Skeletal muscle tissue (tissue), 4 donors: Measurements from ENCODE around the gene PRRT1. TPM values are rescaled to one million over a fixed set of nuclear protein-coding genes. Genes with fewer than 3 reads are reported as not detected.
A peak's percentile ranks its signal among the peaks of the same experiment; 100 is the strongest.

Experiments
- H3K27ac ChIP-seq: one replicate; pipeline ENCODE4 v1.7.0; 2013; ENCODE audit warnings: mild to moderate bottlenecking, low read depth, low read length, inconsistent platforms
- H3K27me3 ChIP-seq, 3 donors: one replicate each; pipeline ENCODE4 v1.7.0; 2013; ENCODE audit warnings: low read length in 3 of 3; ENCODE audit not compliant: control insufficient read depth in 3 of 3, insufficient read depth in 3 of 3
- H3K36me3 ChIP-seq, 3 donors: one replicate each; pipeline ENCODE4 v1.7.0; 2013; ENCODE audit warnings: low read length in 3 of 3; ENCODE audit not compliant: control insufficient read depth in 3 of 3, insufficient read depth in 3 of 3
- H3K4me1 ChIP-seq, 3 donors: one replicate each; pipeline ENCODE4 v1.7.0; 2013; ENCODE audit warnings: low read length in 3 of 3, mild to moderate bottlenecking in 3 of 3; ENCODE audit not compliant: control insufficient read depth in 3 of 3, insufficient read depth in 3 of 3
- H3K4me3 ChIP-seq, 3 donors: one replicate each; pipeline ENCODE4 v1.7.0; 2013; ENCODE audit warnings: low read length in 3 of 3
- H3K9ac ChIP-seq, 3 donors: one replicate each; pipeline ENCODE4 v1.7.0; 2013; ENCODE audit warnings: low read length in 3 of 3, mild to moderate bottlenecking in 3 of 3, moderate library complexity in 2 of 3, low read depth in 1 of 3
- H3K9me3 ChIP-seq, 3 donors: one replicate each; pipeline ENCODE4 v1.7.0; 2013; ENCODE audit warnings: low read length in 3 of 3; ENCODE audit not compliant: control insufficient read depth in 3 of 3
- total RNA-seq: library from RNA; depleted of rRNA; stranded (reverse); fragments of >200 nt; gene quantifications from one replicate; pipeline ENCODE4 v1.2.3, GENCODE V29; 2014
- donor health status: Osteomylitis.

The PRRT1 gene
- total RNA-seq, 1 donor from 2014 or later: not detected

DNA sequence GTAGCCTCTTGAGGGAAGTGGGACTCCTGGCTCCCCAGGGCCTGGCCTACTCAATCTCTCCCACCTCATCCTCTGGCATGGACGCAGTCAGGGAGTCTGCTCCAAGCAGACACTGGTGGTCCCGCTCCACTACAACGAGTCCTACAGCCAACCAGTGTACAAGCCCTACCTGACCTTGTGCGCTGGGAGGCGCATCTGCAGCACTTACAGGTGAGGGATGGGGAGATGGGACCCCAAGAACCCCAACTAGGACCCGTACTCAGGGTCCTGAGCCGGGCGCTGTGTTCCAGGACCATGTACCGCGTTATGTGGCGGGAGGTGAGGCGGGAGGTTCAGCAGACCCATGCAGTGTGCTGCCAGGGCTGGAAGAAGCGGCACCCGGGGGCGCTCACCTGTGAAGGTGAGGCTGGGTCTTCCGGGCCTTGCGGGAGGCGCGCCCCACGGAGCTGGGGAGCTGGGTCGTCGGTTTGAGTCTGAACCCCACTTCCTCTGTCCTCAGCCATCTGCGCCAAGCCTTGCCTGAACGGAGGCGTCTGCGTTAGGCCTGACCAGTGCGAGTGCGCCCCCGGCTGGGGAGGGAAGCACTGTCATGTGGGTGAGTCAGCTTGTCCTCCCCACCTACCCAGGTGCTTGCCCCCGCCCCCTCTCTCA lies 14.8 kb upstream of the PRRT1 start:
- H3K9me3 ChIP-seq: no peaks in the 10 kb centered on the region
- H3K27me3 ChIP-seq: no peaks in the 10 kb centered on the region
- no peak overlapping the region for H3K4me3 ChIP-seq
- peaks cover 0 to 5% (median 0%) of the 10 kb centered on the region in 3 donors for H3K4me1 ChIP-seq
- H3K9ac ChIP-seq: no peak overlapping the region
- H3K27ac ChIP-seq: no peak overlapping the region
- peaks cover 43 to 68% (median 45%) of the 10 kb centered on the region in 3 donors for H3K36me3 ChIP-seq

DNA sequence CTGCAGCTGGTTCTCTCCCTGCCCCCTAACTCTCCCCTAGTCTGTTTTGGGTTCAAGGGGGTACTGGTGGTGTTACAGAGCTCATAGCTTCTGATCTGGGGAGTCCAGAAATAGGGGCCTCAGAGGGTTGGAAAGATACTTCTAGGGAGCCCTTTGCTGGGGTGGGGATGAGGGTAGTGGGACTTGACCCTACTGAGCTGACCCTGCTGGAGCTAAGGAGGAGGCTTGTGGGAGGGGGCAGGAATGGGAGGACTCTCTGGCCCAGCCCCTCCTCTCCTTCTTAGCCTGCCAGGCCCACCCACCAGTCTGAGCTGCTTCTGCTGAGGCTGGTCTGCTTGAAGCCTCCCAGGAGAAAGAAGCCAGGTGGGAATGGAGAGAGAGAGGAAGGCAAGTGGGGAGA lies 12.6 kb upstream of the PRRT1 start, which contains the start of gene EGFL8:
EGFL8 (plus strand) TSS at position 301 of the 400 bp plus-strand sequence. CDS start 1,571 bp downstream, outside the sequence.
- no peak within 1 kb of the TSS for H3K27ac ChIP-seq
- H3K9ac ChIP-seq: peak within 1 kb of the TSS in 1 of 3 donors; percentile 45
- peaks cover 0 to 5% (median 0%) of the 10 kb centered on the region in 3 donors for H3K4me1 ChIP-seq
- no peak within 1 kb of the TSS for H3K4me3 ChIP-seq
- H3K27me3 ChIP-seq: no peaks in the 10 kb centered on the region
- H3K9me3 ChIP-seq: no peaks in the 10 kb centered on the region
- peaks cover 24 to 48% (median 29%) of the 10 kb centered on the region in 3 donors for H3K36me3 ChIP-seq

DNA sequence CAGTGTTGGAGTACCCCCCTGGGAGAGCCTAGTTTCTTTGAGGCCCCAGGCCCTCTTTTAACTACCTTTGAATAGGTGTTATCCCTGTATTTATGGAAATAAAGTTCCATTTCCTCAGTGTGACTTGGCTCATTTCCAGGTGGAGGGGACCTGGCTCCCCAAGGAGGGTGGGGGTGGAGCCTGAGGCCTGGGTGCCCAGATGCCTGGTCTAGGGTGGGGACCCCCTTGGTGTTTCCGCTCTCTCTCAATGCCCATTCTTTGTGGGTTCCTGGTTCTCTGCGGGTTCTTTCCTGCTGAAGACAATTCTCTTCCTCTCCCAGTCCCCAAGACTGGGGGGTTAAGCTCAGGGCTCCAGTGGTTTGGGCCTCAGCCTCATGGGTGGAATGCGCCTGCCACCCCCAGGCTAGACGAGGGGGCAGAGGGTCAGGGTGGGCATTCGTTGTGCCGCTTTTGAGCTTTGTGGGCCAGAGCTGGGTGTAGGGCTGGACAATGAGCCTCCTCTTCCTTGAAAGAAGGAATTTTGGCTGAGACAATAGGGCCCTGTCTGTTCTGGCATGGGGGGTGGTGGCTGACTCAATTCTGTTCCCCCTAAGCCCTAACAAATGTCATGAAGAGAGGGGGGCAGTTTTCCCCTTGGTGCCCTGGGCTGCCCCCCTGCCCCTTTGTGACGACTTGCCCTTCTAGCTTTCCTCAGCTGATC lies 12.0 kb upstream of the PRRT1 start:
- Histone ChIP-seq H3K9me3 (no peaks in the 10 kb centered on the region), H3K9ac (peak overlapping the region in 1 of 3 donors; percentile 45), H3K36me3 (peaks cover 19 to 44% (median 26%) of the 10 kb centered on the region in 3 donors), H3K4me3 (no peak overlapping the region), H3K4me1 (peaks cover 0 to 5% (median 0%) of the 10 kb centered on the region in 3 donors), H3K27me3 (no peaks in the 10 kb centered on the region), H3K27ac (no peak overlapping the region)

DNA sequence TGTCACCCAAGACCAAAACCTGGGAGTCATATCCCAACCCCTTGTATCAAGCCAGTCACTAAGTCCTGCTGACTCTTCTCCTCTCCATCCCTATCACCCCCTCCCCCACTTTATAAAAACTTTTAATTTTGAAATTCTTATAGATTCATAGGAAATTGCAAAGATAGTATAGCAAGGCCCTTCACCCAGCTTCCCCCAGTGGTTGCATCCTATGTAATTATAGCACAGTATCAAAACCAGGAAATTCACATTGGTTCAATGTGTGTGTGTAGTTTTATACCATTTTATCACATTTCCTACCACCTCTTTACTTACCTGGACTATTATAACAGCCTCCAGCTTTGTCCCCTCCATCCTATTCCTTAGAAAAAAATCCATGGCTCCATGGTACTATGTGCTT lies 6.3 kb upstream of the PRRT1 start:
- H3K4me3 ChIP-seq: no peak overlapping the region
- H3K9me3 ChIP-seq: no peaks in the 10 kb centered on the region
- peaks cover 24 to 32% (median 27%) of the 10 kb centered on the region in 3 donors for H3K36me3 ChIP-seq
- H3K27ac ChIP-seq: no peak overlapping the region
- H3K27me3 ChIP-seq: no peaks in the 10 kb centered on the region
- H3K4me1 ChIP-seq: peaks cover 20 to 25% (median 21%) of the 10 kb centered on the region in 3 donors
- H3K9ac ChIP-seq: no peak overlapping the region

DNA sequence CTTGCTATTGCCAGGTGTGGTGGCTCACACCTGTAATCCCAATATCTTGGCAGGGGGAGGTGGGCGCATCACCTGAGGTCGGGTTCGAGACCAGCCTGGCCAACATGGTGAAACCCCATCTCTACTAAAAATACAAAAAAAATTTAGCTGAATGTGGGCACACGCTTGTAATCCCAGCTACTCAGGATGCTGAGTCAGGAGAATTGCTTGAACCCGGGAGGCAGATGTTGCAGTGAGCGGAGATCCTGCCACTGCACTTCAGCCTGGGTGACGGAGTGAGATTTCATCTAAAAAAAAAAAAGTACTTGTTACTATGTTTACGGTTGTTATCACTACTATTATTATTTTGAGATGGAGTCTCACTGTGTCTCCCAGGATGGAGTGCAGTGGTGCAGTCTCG lies 5.2 kb upstream of the PRRT1 start:
- Histone ChIP-seq H3K9me3 (no peaks in the 10 kb centered on the region), H3K9ac (no peak overlapping the region), H3K27ac (no peak overlapping the region), H3K36me3 (peaks cover 19 to 25% (median 24%) of the 10 kb centered on the region in 3 donors), H3K4me3 (no peak overlapping the region), H3K4me1 (peaks cover 27 to 35% (median 29%) of the 10 kb centered on the region in 3 donors), H3K27me3 (no peaks in the 10 kb centered on the region)

DNA sequence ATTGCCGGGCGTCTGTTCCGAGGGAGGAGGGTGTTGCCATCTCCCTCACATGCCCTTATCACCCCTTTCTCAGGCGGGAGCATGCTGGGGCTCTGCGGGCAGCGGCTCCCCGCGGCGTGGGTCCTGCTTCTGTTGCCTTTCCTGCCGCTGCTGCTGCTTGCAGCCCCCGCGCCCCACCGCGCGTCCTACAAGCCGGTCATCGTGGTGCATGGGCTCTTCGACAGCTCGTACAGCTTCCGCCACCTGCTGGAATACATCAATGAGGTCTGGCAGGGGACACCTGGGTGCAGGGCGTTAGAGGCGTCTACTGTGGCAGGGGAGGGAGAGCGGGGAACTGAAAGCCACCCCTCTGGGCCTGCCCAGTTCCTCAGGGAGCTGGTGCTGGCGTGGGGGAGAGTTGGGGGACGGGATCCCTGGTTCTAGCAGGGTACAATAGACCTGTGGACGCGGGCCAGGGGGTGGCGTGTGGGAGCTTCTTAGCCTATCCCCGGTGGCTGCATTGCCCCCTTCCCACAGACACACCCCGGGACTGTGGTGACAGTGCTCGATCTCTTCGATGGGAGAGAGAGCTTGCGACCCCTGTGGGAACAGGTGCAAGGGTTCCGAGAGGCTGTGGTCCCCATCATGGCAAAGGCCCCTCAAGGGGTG lies 2.9 kb upstream of the PRRT1 start:
- Histone ChIP-seq H3K27me3 (peaks cover 7 to 13% (median 12%) of the 10 kb centered on the region in 3 donors), H3K4me1 (peaks cover 28 to 35% (median 29%) of the 10 kb centered on the region in 3 donors), H3K27ac (peak overlapping the region; percentile 86), H3K9me3 (no peaks in the 10 kb centered on the region), H3K9ac (peak overlapping the region; percentile 85 to 96 (median 95)), H3K36me3 (peaks cover 19 to 25% (median 24%) of the 10 kb centered on the region in 3 donors), H3K4me3 (peak overlapping the region; percentile 94 to 95 (median 95))

DNA sequence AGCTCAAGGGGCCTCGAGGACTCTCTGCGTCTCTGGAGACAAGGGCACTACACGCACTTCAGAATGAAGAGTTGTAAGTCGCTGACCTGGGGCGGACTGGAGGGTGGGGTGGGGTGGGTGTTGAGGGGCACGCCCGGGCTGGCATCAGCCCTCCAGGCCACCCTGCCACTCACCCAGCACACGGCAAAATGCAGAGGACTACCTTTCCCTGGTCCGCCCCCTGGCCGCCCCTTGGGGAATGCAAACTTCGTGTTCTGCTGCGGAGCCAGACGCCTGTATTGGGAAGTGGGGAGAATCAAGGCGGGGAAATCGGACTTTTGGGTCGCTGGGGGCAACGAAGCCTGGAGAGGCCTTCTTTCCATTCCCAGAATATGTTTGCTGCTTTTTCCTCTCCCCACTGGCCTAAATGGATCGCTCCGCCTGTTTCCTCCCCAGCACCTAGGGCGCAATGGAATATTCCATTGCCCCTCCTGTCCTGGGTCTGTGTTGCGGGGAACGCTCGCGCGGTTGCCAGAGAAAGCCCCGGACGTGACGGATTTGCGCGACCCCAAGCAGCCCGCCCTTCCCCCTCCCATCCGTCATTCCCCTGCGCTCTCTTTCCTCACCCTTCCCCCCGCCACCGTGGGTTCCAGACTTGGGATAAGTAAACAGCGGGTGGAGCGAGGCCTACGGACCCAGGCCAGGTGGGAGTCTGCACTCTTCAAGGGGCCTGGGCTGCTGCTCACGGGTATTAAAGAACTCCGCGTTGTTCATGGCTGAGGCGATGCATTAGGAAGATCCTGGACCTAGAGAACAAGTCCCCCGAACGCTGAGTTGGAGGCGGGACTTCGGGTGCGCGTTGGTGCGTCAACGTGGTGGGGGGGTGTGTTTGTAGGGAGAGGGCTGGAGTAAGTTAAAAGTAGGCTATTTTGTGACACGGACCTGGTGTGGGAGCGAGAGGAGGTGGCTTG lies 2.1 kb upstream of the PRRT1 start, which contains the start of gene PPT2:
PPT2 (plus strand) TSS at position 578 of the 950 bp plus-strand sequence. CDS start 454 bp downstream, outside the sequence.
- H3K4me3 ChIP-seq: peak within 1 kb of the TSS; percentile 94 to 95 (median 95)
- no peaks in the 10 kb centered on the region for H3K9me3 ChIP-seq
- peak within 1 kb of the TSS; percentile 86 for H3K27ac ChIP-seq
- H3K4me1 ChIP-seq: peaks cover 28 to 35% (median 29%) of the 10 kb centered on the region in 3 donors
- peaks cover 19 to 25% (median 24%) of the 10 kb centered on the region in 3 donors for H3K36me3 ChIP-seq
- peaks cover 12 to 21% (median 14%) of the 10 kb centered on the region in 3 donors for H3K27me3 ChIP-seq
- peak within 1 kb of the TSS; percentile 85 to 96 (median 95) for H3K9ac ChIP-seq

DNA sequence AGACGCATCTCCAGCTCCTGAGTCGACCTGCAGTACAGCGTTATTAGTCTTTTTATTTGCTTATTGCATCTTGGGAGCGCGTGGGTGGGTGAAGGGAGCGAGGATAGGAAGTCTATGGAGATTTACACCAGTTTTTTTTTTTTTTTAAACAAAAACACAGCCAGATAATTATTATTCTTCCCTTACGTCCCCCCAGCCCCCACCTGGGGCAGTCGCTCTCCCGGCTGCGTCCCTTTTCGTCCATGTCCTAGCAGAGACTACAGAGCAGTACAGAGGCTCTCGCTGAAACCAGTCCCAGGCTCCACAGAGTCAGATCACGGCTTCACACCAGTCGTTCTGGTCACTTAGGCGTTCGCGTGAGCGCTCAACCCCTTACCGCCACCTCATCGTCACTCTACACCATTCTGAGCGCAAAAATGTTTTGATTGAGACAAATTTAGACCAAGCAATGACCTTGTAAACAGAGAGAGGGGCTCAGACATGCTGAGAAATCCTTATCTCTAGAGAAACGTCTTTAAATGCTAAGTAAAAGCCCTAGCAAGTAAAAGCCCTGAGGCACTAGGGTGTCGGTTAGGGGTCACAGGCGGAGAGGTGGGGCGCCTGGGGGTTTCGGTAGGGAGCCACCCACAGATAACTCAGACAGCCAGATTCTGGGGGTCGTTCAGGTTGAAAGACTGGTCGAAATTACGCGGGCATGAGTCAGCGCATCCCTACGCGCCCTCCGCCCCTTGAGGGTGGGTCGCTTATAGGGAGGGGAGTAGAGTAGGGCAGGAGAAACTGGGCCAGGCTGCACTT lies 1.2 kb upstream of the PRRT1 start:
- Histone ChIP-seq H3K9me3 (no peaks in the 10 kb centered on the region), H3K27ac (peak overlapping the region; percentile 86), H3K9ac (peak overlapping the region; percentile 85 to 96 (median 95)), H3K4me1 (peaks cover 28 to 35% (median 29%) of the 10 kb centered on the region in 3 donors), H3K27me3 (peaks cover 14 to 27% (median 19%) of the 10 kb centered on the region in 3 donors), H3K36me3 (peaks cover 11 to 17% (median 16%) of the 10 kb centered on the region in 3 donors), H3K4me3 (peak overlapping the region; percentile 94 to 95 (median 95))
